A549 (cell line): Measurements from ENCODE around the gene TRAPPC12. TPM values are rescaled to one million over a fixed set of nuclear protein-coding genes. Genes with fewer than 3 reads are reported as not detected.

Source experiments
- ATAC-seq, 2 experiments: fragments of 200-7000 bp in 1 of 2; fragments of >200 bp in 1 of 2; cut with Nextera tagmentation in 1 of 2; cut with Tn5 transposase in 1 of 2; 3 replicates each; pipeline versions ENCODE4 v1.8.0 to v1.9.1; 2018 to 2020; ENCODE audit warnings: mild to moderate bottlenecking in 1 of 2, moderate library complexity in 1 of 2
- CTCF ChIA-PET: fragments of 300-600 bp; sonication (Branson Sonifier 250); formaldehyde crosslinking; extraction: SDS; loops from one replicate; lab custom pipeline; 2021; ENCODE audit warnings: antibody characterized with exemption, inconsistent platforms; lab: Yijun Ruan, JAX
- POLR2A ChIA-PET: fragments of 350-600 bp; formaldehyde crosslinking; extraction: SDS; loops from one replicate; lab custom pipeline; 2021; ENCODE audit warnings: antibody characterized with exemption, inconsistent platforms; lab: Yijun Ruan, JAX
- DNase-seq, 2 experiments: peaks; one replicate each; pipeline versions ENCODE4 v3.0.0 to v3.0.0-alpha.2; 2011 to 2016; ENCODE audit warnings: low read depth in 1 of 2, low spot score in 1 of 2
- FAIRE-seq: peaks from 2 replicates; lab custom pipeline; 2011; peaks lifted over from hg19 to GRCh38; lab: Jason Lieb, UNC
- H3K27ac ChIP-seq, 2 experiments: fragments of >200 bp; sonication (Bioruptor Twin); formaldehyde crosslinking; 3 replicates each; pipeline ENCODE4 v1.5.1; 2016 to 2017
- H3K4me1 ChIP-seq: fragments of >200 bp; sonication (Bioruptor Twin); formaldehyde crosslinking; 3 replicates; pipeline ENCODE4 v1.6.1; 2016
- H3K4me2 ChIP-seq: fragments of >200 bp; sonication (Bioruptor Twin); formaldehyde crosslinking; 3 replicates; pipeline ENCODE4 v1.6.1; 2016
- H3K4me3 ChIP-seq: fragments of >200 bp; sonication (Bioruptor Twin); formaldehyde crosslinking; 3 replicates; pipeline ENCODE4 v1.5.1; 2016
- H3K9me3 ChIP-seq: fragments of >200 bp; sonication (Bioruptor Twin); formaldehyde crosslinking; 3 replicates; pipeline ENCODE4 v1.6.1; 2016
- BHLHE40 ChIP-seq: IDR thresholded peaks from 2 replicates; pipeline ENCODE4 v1.6.1; 2012; ENCODE audit warnings: low read depth, low read length, inconsistent platforms
- EP300 ChIP-seq, 2 experiments: fragments of >200 bp; sonication (Bioruptor Twin); formaldehyde crosslinking; IDR thresholded peaks; 2 replicates in 1 of 2; 3 replicates in 1 of 2; pipeline ENCODE4 v1.6.1; 2016 to 2017
- HDAC2 ChIP-seq: fragments of 200-600 bp; sonication (generic); IDR thresholded peaks from 2 replicates; pipeline ENCODE4 v1.6.1; 2016
- HEYL ChIP-seq: fragments of 250-450 bp; sonication (Bioruptor Pico); IDR thresholded peaks from 2 replicates; pipeline ENCODE4 v1.8.0; 2021; ENCODE audit warnings: mild to moderate bottlenecking, moderate library complexity
- HOXB13 ChIP-seq: fragments of 250-450 bp; sonication (Bioruptor Pico); IDR thresholded peaks from 2 replicates; pipeline ENCODE4 v1.5.0; 2020; ENCODE audit warnings: low read depth, mild to moderate bottlenecking, moderate library complexity
- HOXB5 ChIP-seq: fragments of 250-450 bp; sonication (Bioruptor Pico); IDR thresholded peaks from 2 replicates; pipeline ENCODE4 v1.5.0; 2020; ENCODE audit warnings: mild to moderate bottlenecking, moderate library complexity
- JUNB ChIP-seq: fragments of >200 bp; sonication (Bioruptor Twin); formaldehyde crosslinking; IDR thresholded peaks from 2 replicates; pipeline ENCODE4 v1.6.1; 2016
- KDM1A ChIP-seq: fragments of 200-600 bp; sonication (generic); IDR thresholded peaks from 2 replicates; pipeline ENCODE4 v1.6.1; 2016; ENCODE audit warnings: low read depth, mild to moderate bottlenecking
- KDM5A ChIP-seq: fragments of 200-600 bp; sonication (generic); IDR thresholded peaks from 2 replicates; pipeline ENCODE4 v1.6.1; 2016; ENCODE audit warnings: antibody characterized with exemption, mild to moderate bottlenecking
- MAFK ChIP-seq: fragments of 450-650 bp; IDR thresholded peaks from 2 replicates; pipeline ENCODE4 v1.6.1; 2014; ENCODE audit not compliant: partially characterized antibody
- MAZ ChIP-seq: fragments of 150-350 bp; IDR thresholded peaks from 2 replicates; pipeline ENCODE4 v1.6.1; 2014; ENCODE audit warnings: antibody characterized with exemption, low read depth, low read length, borderline replicate concordance
- NFE2L2 ChIP-seq: fragments of 150-350 bp; conservative IDR thresholded peaks from 2 replicates; pipeline ENCODE4 v1.6.1; 2014; ENCODE audit warnings: low read length
- NR3C1 ChIP-seq: fragments of >200 bp; sonication (Bioruptor Twin); formaldehyde crosslinking; IDR thresholded peaks from 3 replicates; pipeline ENCODE4 v1.6.1; 2017
- POLR2A ChIP-seq: IDR thresholded peaks from 2 replicates; pipeline ENCODE4 v1.6.1; 2012; ENCODE audit warnings: mild to moderate bottlenecking, low read length
- POLR2AphosphoS2 ChIP-seq: conservative IDR thresholded peaks from 2 replicates; pipeline ENCODE4 v1.6.1; 2012; ENCODE audit warnings: low read length, improper control_type of control experiment, inconsistent platforms
- RAD21 ChIP-seq, 2 experiments: fragments of >200 bp in 1 of 2; sonication (Bioruptor Twin) in 1 of 2; formaldehyde crosslinking in 1 of 2; IDR thresholded peaks in 1 of 2; conservative IDR thresholded peaks in 1 of 2; 2 replicates in 1 of 2; 3 replicates in 1 of 2; pipeline ENCODE4 v1.6.1; 2012 to 2018; ENCODE audit warnings: inconsistent platforms in 1 of 2
- RNF2 ChIP-seq: fragments of 200-600 bp; sonication (generic); IDR thresholded peaks from 2 replicates; pipeline ENCODE4 v1.6.1; 2016; ENCODE audit warnings: low read depth, mild to moderate bottlenecking, antibody characterized with exemption, moderate library complexity, borderline replicate concordance
- TFCP2L1 ChIP-seq: fragments of 250-450 bp; sonication (Bioruptor Pico); IDR thresholded peaks from 2 replicates; pipeline ENCODE4 v1.5.0; 2021; ENCODE audit warnings: mild to moderate bottlenecking
- ZSCAN20 ChIP-seq: fragments of 250-450 bp; sonication (Bioruptor Pico); IDR thresholded peaks from 2 replicates; pipeline ENCODE4 v1.8.0; 2022; ENCODE audit warnings: mild to moderate bottlenecking, moderate library complexity
- WGBS: methylation state at CpG from one replicate; pipeline ENCODE4 v1.1.6; 2017; ENCODE audit errors: missing lambda C conversion rate; 5-methylcytosine and 5-hydroxymethylcytosine counted together
- polyA plus RNA-seq, 4 experiments: library from polyadenylated mRNA; depleted of rRNA in 3 of 4; stranded (reverse); fragments of >200 nt; fragmentation: RNase III in 1 of 4; extraction: RNeasy Plus Mini Kit Qiagen cat#74134 plus additional on column Dnase treatment in 1 of 4; gene quantifications; 2 replicates in 3 of 4; 3 replicates in 1 of 4; pipeline ENCODE4 v1.2.3, GENCODE V29; 2011 to 2017
- TF ChIP-seq, protein P1 (sequence below): IDR thresholded peaks from 2 replicates; pipeline ENCODE4 v1.6.1; 2012
- TF ChIP-seq, protein P2 (sequence below): fragments of 200-600 bp; sonication (generic); IDR thresholded peaks from 2 replicates; pipeline ENCODE4 v1.6.1; 2016; ENCODE audit warnings: antibody characterized with exemption, mild to moderate bottlenecking, moderate library complexity
- TF ChIP-seq, protein P3 (sequence below): IDR thresholded peaks from 2 replicates; pipeline ENCODE4 v1.6.1; 2012

TRAPPC12 gene
- polyA plus RNA-seq, 2 of the 4 experiments (the other 2 are of a cell fraction) = 42.3 to 55.0 TPM

DNA sequence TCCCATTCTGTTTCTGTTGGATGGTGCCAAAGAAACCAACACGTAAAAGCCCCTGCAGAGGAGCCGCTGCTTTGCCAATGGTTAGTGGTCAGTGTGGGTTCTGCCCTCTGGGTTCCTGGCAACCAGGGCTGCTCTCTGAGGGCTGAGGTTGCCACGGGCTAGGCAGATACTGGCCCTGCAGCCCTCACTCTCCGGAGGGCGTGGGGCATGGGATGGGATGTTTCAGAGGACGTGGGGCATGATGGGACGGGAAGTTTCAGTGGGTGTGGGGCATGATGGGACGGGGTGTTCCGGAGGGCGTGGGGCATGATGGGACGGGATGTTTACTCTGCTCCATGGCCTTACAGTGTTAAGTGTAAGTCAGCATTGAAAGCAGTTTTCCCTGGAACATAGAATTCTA, 105.7 kb downstream of the TRAPPC12 start:
- Histone ChIP-seq H3K4me2 (no peak overlapping the region), H3K4me3 (no peak overlapping the region)
- ChIA-PET CTCF (no interaction called here), POLR2A (no interaction called here)
- WGBS = 95% methylated on average over 11 of the region's 11 CpGs
- DNase-seq (no peak), ATAC-seq (no peak)
- TF ChIP-seq HOXB13 (CRISPR knock-in tag) (no peak), POLR2A (no peak), MAZ (no peak), EP300 (IDR thresholded peaks at IDR 0.05) (no peak), KDM1A (no peak), HOXB5 (CRISPR knock-in tag) (no peak), HEYL (CRISPR knock-in tag) (no peak), POLR2AphosphoS2 (no peak), RAD21 (conservative IDR thresholded peaks at IDR 0.05 in 1 of 2, IDR thresholded peaks at IDR 0.05 in 1 of 2) (no peak), RNF2 (no peak), NFE2L2 (no peak), HDAC2 (no peak), MAFK (no peak), NR3C1 (no peak), BHLHE40 (no peak), TFCP2L1 (CRISPR knock-in tag) (no peak), JUNB (no peak)
- TF ChIP-seq, protein P1, sequence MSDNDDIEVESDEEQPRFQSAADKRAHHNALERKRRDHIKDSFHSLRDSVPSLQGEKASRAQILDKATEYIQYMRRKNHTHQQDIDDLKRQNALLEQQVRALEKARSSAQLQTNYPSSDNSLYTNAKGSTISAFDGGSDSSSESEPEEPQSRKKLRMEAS = no peak
- TF ChIP-seq, protein P2, sequence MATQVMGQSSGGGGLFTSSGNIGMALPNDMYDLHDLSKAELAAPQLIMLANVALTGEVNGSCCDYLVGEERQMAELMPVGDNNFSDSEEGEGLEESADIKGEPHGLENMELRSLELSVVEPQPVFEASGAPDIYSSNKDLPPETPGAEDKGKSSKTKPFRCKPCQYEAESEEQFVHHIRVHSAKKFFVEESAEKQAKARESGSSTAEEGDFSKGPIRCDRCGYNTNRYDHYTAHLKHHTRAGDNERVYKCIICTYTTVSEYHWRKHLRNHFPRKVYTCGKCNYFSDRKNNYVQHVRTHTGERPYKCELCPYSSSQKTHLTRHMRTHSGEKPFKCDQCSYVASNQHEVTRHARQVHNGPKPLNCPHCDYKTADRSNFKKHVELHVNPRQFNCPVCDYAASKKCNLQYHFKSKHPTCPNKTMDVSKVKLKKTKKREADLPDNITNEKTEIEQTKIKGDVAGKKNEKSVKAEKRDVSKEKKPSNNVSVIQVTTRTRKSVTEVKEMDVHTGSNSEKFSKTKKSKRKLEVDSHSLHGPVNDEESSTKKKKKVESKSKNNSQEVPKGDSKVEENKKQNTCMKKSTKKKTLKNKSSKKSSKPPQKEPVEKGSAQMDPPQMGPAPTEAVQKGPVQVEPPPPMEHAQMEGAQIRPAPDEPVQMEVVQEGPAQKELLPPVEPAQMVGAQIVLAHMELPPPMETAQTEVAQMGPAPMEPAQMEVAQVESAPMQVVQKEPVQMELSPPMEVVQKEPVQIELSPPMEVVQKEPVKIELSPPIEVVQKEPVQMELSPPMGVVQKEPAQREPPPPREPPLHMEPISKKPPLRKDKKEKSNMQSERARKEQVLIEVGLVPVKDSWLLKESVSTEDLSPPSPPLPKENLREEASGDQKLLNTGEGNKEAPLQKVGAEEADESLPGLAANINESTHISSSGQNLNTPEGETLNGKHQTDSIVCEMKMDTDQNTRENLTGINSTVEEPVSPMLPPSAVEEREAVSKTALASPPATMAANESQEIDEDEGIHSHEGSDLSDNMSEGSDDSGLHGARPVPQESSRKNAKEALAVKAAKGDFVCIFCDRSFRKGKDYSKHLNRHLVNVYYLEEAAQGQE = no peak
- TF ChIP-seq, protein P3, sequence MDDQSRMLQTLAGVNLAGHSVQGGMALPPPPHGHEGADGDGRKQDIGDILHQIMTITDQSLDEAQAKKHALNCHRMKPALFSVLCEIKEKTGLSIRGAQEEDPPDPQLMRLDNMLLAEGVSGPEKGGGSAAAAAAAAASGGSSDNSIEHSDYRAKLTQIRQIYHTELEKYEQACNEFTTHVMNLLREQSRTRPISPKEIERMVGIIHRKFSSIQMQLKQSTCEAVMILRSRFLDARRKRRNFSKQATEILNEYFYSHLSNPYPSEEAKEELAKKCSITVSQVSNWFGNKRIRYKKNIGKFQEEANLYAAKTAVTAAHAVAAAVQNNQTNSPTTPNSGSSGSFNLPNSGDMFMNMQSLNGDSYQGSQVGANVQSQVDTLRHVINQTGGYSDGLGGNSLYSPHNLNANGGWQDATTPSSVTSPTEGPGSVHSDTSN = no peak
- TF ChIP-seq, all 56 proteins: peak for 0
- no peaks in the 10 kb centered on the region for H3K9me3 ChIP-seq
- H3K4me1 ChIP-seq = no peaks in the 10 kb centered on the region
- FAIRE-seq = no peak
- no peak overlapping the region for H3K27ac ChIP-seq

DNA sequence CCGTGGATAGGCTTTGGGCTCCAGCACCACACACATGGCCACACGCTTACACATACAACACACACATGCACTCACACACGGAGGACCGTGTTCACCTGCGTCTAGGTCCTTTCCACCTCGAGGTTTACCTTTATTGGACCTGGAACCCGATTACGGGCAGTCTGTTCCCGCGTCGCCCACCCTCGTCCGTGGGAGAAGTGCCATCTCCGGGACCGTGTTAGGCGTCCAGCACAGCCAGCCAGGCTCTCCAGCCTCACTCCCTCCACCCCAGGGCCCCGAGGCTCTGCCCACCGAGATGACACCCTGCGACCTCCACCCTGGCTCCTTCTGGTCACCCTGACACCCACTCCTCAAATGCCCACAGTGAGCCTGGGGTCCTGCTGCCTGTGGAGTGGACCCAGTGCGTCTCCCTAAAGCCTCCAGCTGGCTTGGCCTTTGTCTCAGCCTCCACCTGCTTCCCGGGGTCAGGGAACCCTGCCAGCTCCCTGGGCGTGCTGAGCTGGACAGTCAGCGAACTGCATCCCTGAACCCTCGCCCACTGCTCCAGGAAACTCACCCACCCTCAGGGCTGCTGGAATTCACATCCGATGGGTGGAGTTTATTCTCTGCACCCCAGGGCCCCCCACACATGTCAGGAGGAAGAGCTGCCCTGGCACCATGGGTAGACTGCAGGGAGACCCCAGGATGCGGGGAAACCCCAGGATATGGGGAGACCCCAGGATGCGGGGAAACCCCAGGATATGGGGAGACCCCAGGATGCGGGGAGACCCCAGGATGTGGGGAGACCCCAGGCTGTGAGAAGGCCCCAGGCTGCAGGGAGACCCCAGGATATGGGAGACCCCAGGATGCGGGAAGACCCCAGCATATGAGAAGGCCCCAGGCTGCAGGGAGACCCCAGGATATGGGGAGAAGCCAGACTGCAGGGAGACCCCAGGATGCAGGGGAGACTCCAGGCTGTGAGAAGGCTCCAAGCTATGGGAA, 106.8 kb downstream of the TRAPPC12 start:
- ChIA-PET POLR2A (no interaction called here), CTCF (interaction anchor here (0.8 kb wide), 1 partner anchor 24 kb away, joined by 3 read pairs; no protein-coding TSS in a partner anchor)
- Histone ChIP-seq H3K4me2 (no peak overlapping the region), H3K27ac (no peak overlapping the region), H3K4me3 (no peak overlapping the region), H3K4me1 (no peaks in the 10 kb centered on the region), H3K9me3 (no peaks in the 10 kb centered on the region)
- DNase-seq (no peak), FAIRE-seq (no peak), ATAC-seq (no peak)
- WGBS = 92% methylated on average over 29 of the region's 29 CpGs
- TF ChIP-seq MAZ (no peak), ZSCAN20 (CRISPR knock-in tag) (no peak), NR3C1 (no peak), KDM5A (no peak)
